ENCODE data around the gene ATP2A3.

The ATP2A3 gene

GRCh38 chr17:3972281-3972731 lies 8.1 kb upstream of the ATP2A3 start:
- DNase-seq = no peak

GRCh38 chr17:3970668-3971067 lies 6.4 kb upstream of the ATP2A3 start:
- DNase-seq = no peak

DNA sequence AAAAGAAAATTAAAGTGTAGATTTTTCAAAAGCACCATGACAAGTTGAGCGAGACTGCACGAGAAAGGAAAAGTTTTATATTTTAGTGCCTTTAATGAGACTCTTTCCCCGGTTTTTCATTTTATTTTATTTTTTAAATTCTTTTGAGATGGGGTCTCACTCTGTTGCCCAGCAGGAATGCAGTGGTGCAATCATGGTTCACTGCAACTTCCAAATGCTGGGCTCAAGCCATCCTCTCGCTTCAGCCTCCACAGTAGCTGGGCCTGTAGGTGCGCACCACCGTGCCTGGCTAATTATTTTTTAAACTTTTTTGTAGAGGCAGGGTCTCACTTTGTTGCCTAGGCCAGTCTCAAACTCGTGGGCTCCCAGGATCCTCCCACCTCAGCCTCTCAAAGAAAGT lies 5.7 kb upstream of the ATP2A3 start:
- DNase-seq = no peak

GRCh38 chr17:3968886-3969524 lies 4.8 kb upstream of the ATP2A3 start:
- no peak for DNase-seq

- no peak for DNase-seq
Observed at GRCh38 chr17:3968015-3968414, 3.8 kb upstream of the ATP2A3 start.

GRCh38 chr17:3966720-3967363 lies 2.6 kb upstream of the ATP2A3 start:
- no peak for DNase-seq

- DNase-seq = peak; percentile 32
Observed at GRCh38 chr17:3965118-3965800, 1.0 kb upstream of the ATP2A3 start.

GRCh38 chr17:3963237-3964201 lies 718 bp downstream of the ATP2A3 start:
- no peak for DNase-seq

- no peak for DNase-seq
Observed at GRCh38 chr17:3962965-3963236, 1.3 kb downstream of the ATP2A3 start.

GRCh38 chr17:3962217-3962964 lies 1.8 kb downstream of the ATP2A3 start:
- no peak for DNase-seq

- DNase-seq = no peak
Observed at GRCh38 chr17:3961564-3962047, 2.6 kb downstream of the ATP2A3 start.

DNA sequence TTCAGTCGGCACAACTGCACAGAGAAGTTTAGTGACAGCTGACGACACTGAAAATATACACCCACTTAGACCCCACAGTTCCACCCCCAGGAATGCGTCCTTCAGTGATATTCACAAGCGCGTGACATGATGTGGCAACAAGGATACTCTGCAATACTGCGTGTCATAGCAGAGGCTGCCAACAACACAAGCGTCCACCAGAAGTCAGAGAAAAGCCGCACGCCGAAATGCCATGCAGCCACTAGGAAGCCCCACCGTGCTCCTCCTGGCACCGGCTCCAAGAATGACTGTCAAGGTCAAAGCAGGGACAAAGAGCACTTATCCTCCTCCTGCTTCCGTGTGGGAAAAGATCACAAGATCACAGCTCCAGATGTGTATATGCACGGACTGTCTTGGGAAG lies 3.5 kb downstream of the ATP2A3 start:
- no peak for DNase-seq

GRCh38 chr17:3959921-3960601 lies 4.2 kb downstream of the ATP2A3 start:
- no peak for DNase-seq

DNA sequence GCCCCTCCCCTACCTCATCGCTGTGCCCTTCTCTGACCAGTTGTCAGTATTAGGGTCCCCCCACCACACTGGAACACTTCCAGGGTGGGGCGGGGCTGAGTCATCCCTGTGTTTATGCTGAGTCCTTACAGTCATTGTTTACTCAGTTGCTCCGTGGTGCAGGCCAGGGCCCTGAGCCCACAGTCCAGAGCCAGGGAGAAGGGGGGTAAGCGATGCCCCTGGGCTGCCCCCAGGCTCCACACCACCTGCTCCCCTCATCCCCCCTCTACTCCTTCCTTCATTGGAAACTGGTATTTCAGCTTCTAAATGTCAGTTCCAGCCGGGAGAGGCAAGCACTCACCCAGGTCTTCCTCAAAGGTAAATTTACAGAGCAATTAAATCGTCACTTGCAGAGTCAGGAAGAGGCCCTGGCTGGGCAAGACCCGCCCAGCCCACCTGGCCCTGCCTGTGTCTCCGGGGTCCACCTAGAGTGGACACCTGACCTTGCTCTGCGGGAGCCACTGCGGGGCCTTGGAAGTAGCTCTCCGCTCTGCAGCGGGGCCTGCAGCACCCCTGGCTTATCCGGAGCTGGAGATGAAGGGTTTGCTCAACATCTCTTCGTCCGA lies 4.8 kb downstream of the ATP2A3 start:
- peak; percentile 69 for DNase-seq

DNA sequence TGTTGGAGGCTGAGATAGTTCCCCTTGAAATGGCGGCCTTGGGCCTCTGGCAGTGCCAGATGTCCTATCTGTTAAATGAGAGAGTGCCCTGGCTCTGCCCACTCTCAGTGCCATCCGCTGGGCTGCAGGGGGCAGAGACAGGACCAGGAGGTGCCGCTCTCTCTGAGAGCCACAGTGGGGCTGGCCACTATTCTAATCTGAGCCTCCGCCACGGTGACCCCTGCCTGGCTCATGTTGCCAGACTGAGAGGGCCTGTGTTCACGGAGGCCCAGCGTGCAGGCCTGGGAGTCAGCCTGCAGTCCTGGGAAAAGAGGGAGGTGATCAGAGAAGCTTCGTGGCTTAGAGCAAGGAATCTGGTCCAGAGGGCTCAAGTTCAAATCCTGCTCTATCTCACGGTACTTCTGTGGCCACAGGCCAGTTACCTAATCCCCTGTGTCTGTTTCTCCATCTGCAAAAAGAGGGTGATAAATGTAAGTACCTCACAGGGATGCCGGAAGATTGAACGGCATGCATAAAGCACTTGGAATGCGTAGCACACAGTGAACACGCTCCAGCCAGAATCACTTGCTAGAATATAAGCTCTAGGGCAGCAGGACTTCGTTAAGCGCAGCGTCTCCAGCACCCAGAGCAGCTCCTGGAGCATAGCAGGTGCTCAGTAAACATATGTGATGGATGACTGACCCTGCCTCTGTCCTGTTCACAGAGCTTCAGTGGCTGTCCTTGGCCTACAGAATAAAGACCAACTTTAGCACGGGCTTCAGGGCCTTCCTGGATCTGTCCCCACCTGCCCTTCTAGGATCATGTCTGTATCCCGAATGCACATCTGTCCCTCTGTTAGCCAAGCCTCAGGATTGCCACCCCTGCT lies 6.3 kb downstream of the ATP2A3 start:
- no peak for DNase-seq

- peak; percentile 31 for DNase-seq
Observed at GRCh38 chr17:3956983-3957382, 7.3 kb downstream of the ATP2A3 start.

- no peak for DNase-seq
Observed at GRCh38 chr17:3956327-3956957, 7.8 kb downstream of the ATP2A3 start.

GRCh38 chr17:3955673-3955988 lies 8.6 kb downstream of the ATP2A3 start:
- no peak for DNase-seq

DNA sequence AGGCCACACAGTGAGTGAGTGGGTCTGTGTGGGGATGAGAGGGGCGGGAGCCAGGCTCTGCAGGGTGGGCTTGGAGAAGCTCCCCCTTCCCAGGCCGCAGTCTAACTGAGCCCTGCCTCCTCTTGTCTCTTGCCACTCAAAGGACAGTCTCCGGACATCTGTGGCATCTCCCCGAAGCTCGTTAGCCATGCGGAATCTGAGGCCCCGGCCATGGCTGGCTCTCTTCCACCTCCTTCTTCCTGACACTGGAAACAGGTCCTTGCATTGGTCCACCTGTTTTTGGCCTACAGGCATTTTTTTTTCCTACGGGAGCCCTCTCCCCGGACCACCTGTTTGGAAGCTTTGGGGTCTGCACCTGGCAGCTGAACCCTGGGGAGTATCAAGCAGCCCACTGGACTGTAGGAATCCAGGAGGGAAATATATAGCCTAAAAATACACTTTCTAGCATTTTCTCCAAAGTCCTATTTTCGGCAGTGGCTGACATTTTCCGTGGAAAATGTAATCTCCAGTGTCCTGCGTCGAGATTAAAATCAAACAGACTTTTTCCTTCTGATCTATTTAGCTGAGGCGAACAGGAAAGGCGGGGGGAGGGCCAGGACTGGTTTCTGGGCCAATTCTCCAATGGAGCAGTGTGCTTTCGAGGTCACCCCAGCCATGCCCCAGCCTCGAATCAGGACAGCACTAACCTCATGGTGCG lies 9.1 kb downstream of the ATP2A3 start:
- DNase-seq = no peak
